PC-9 (cell line): ENCODE measurements around the gene SGPL1. TPM values are rescaled to one million over a fixed set of nuclear protein-coding genes. Genes with fewer than 3 reads are reported as not detected.

Source experiments
- BruUV-seq: library from RNA; stranded (reverse); fragments of 400-500 nt; replicated peaks from 2 replicates; lab custom pipeline; 2021; lab: Mats Ljungman, UMichigan
- CTCF ChIA-PET: fragments of 300-600 bp; sonication (Branson Sonifier 250); formaldehyde crosslinking; loops from one replicate; lab custom pipeline; 2022; ENCODE audit warnings: antibody characterized with exemption; lab: Charles Lee
- POLR2A ChIA-PET: fragments of 300-600 bp; sonication (Branson Sonifier 250); formaldehyde crosslinking; loops from one replicate; lab custom pipeline; 2022; ENCODE audit warnings: antibody characterized with exemption; ENCODE audit not compliant: unreplicated experiment; lab: Charles Lee
- DNase-seq, 2 experiments: peaks; one replicate each; pipeline versions ENCODE4 v3.0.0 to v3.0.0-alpha.2; 2015 to 2022; ENCODE audit warnings: mixed read lengths in 1 of 2
- H2AFZ ChIP-seq: fragments of 200-600 bp; sonication (generic); 2 replicates; pipeline ENCODE4 v1.8.1; 2017; ENCODE audit warnings: antibody characterized with exemption
- H3F3A ChIP-seq: fragments of 200-600 bp; sonication (generic); 2 replicates; pipeline ENCODE4 v1.8.1; 2017; ENCODE audit warnings: antibody characterized with exemption, mild to moderate bottlenecking, low read depth; ENCODE audit not compliant: insufficient read depth
- H3K27ac ChIP-seq: fragments of 200-600 bp; sonication (generic); 2 replicates; pipeline ENCODE4 v1.6.1; 2016; ENCODE audit warnings: mixed run types
- H3K27me3 ChIP-seq: fragments of 200-600 bp; sonication (generic); 2 replicates; pipeline ENCODE4 v1.6.1; 2016; ENCODE audit warnings: low read depth, mixed run types; ENCODE audit not compliant: insufficient read depth
- H3K36me3 ChIP-seq: fragments of 200-600 bp; sonication (generic); 2 replicates; pipeline ENCODE4 v1.6.1; 2016; ENCODE audit warnings: low read depth, mixed run types
- H3K4me1 ChIP-seq: fragments of 200-600 bp; sonication (generic); replicated peaks from 2 replicates; pipeline ENCODE4 v1.6.1; 2016; ENCODE audit warnings: mixed run types; ENCODE audit not compliant: insufficient read depth
- H3K4me2 ChIP-seq: fragments of 200-600 bp; sonication (generic); 2 replicates; pipeline ENCODE4 v1.6.1; 2017; ENCODE audit warnings: mixed run types
- H3K4me3 ChIP-seq: fragments of 200-600 bp; sonication (generic); 2 replicates; pipeline ENCODE4 v1.6.1; 2016; ENCODE audit warnings: mixed run types
- H3K79me2 ChIP-seq: fragments of 200-600 bp; sonication (generic); 2 replicates; pipeline ENCODE4 v1.6.1; 2017; ENCODE audit warnings: low read depth, mixed run types
- H3K9me2 ChIP-seq: fragments of 200-600 bp; sonication (generic); 2 replicates; pipeline ENCODE4 v1.8.1; 2017; ENCODE audit warnings: mild to moderate bottlenecking; ENCODE audit not compliant: insufficient read depth
- H3K9me3 ChIP-seq: fragments of 200-600 bp; sonication (generic); 2 replicates; pipeline ENCODE4 v1.8.1; 2016; ENCODE audit warnings: low read depth; ENCODE audit not compliant: insufficient read depth
- H4K20me1 ChIP-seq: fragments of 200-600 bp; sonication (generic); 2 replicates; pipeline ENCODE4 v1.8.1; 2017; ENCODE audit not compliant: insufficient read depth
- EZH2 ChIP-seq: fragments of 200-600 bp; sonication (generic); IDR thresholded peaks from 2 replicates; pipeline ENCODE4 v1.8.0; 2017; ENCODE audit warnings: antibody characterized with exemption, low read depth
- intact Hi-C: fragments of 100-400 bp; cut with micrococcal nuclease; formaldehyde crosslinking; loops from one replicate; pipeline ENCODE4 v1.10.0; 2022; ENCODE audit not compliant: unreplicated experiment
- total RNA-seq: library from RNA; stranded (reverse); gene quantifications from 2 replicates; pipeline ENCODE4 v1.2.3, GENCODE V29; 2021
- TF ChIP-seq, protein P1 (sequence below): fragments of 200-600 bp; sonication (generic); conservative IDR thresholded peaks from 2 replicates; pipeline ENCODE4 v1.6.1; 2017; ENCODE audit warnings: mixed run types, antibody characterized with exemption, mild to moderate bottlenecking, moderate library complexity

The SGPL1 gene
- total RNA-seq, 1 experiment from 2014 or later = 96.9 TPM

DNA sequence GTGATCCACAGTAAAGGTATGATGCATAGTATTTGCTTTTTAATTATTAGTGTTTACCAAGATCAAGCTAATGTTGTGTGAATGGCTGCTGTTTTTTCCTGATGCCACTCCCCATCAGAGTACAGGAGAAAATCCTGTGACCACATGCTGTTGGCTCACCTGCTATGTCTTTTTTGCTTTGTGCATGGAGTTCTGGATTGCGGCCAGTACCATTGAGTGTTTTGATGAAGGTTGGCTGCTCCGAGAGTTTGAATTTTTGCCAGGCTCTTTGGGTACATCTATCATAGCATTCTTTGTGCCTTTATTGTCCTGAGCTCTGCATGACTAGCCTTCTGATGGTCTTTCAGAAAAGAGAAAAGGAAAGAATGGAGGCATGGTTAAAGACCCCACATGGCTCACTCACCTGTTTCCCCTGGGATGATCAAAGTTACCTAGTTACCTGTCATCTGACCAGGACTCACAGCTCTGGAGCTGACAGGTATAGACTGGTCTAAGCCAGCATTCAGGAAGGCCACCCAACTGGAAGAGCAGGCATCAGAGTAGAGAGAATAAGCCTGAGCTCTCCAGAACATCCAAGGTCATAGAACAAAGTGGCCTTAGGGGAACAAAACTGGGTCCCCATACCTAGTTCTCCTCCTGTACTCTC lies 11.8 kb upstream of the SGPL1 start:
- Histone ChIP-seq H3K27me3 (no peaks in the 10 kb centered on the region), H2AFZ (no peak overlapping the region), H3K27ac (no peak overlapping the region), H3K36me3 (no peaks in the 10 kb centered on the region), H3K4me3 (no peak overlapping the region), H3K4me1 (peaks cover 52% of the 10 kb centered on the region), H3K9me3 (peaks cover 5% of the 10 kb centered on the region; the same call in 1 of the 2 replicates), H3K79me2 (no peaks in the 10 kb centered on the region), H3K4me2 (peak overlapping the region; percentile 27), H3F3A (peaks cover 39% of the 10 kb centered on the region), H4K20me1 (no peaks in the 10 kb centered on the region), H3K9me2 (no peaks in the 10 kb centered on the region)
- TF ChIP-seq, protein P1, sequence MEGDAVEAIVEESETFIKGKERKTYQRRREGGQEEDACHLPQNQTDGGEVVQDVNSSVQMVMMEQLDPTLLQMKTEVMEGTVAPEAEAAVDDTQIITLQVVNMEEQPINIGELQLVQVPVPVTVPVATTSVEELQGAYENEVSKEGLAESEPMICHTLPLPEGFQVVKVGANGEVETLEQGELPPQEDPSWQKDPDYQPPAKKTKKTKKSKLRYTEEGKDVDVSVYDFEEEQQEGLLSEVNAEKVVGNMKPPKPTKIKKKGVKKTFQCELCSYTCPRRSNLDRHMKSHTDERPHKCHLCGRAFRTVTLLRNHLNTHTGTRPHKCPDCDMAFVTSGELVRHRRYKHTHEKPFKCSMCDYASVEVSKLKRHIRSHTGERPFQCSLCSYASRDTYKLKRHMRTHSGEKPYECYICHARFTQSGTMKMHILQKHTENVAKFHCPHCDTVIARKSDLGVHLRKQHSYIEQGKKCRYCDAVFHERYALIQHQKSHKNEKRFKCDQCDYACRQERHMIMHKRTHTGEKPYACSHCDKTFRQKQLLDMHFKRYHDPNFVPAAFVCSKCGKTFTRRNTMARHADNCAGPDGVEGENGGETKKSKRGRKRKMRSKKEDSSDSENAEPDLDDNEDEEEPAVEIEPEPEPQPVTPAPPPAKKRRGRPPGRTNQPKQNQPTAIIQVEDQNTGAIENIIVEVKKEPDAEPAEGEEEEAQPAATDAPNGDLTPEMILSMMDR = no peak
- no peak for TF ChIP-seq EZH2
- BruUV-seq = no TSS peak
- ChIA-PET POLR2A (interaction anchor here (0.6 kb wide), 1 partner anchor 392 kb away, joined by 3 read pairs; no protein-coding TSS in a partner anchor), CTCF (no interaction called here)
- no peak for DNase-seq
- intact Hi-C loops = no loop called here

DNA sequence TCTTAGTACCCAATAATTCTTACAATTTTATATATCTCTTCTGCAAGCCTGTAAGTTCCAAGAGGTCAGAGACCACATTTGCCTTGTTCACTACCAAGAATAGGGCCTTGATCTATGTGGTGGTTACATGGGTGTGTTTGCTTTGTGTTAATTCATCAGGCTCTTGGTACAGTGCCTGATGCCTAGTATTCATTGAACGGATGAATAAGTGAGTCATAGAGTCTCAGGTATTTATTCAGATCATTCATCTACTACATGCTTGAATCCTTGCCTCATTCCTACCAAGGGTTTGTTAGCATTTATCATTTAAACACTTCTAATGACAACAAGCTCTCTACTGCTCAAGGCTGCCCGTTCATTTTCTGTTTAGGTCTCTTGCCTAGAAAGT lies 11.3 kb upstream of the SGPL1 start:
- ChIA-PET POLR2A (interaction anchor here (0.6 kb wide), 1 partner anchor 393 kb away, joined by 3 read pairs; no protein-coding TSS in a partner anchor), CTCF (no interaction called here)
- Histone ChIP-seq H3K9me3 (peaks cover 5% of the 10 kb centered on the region; the same call in 1 of the 2 replicates), H3F3A (peaks cover 44% of the 10 kb centered on the region), H2AFZ (no peak overlapping the region), H3K9me2 (no peaks in the 10 kb centered on the region), H3K27ac (peak overlapping the region; percentile 6; the same call in 1 of the 2 replicates), H3K4me2 (peak overlapping the region; percentile 27), H3K4me1 (peaks cover 57% of the 10 kb centered on the region), H3K4me3 (no peak overlapping the region), H3K79me2 (no peaks in the 10 kb centered on the region), H4K20me1 (no peaks in the 10 kb centered on the region), H3K27me3 (no peaks in the 10 kb centered on the region), H3K36me3 (no peaks in the 10 kb centered on the region)
- TF ChIP-seq, protein P1 = no peak
- no peak for TF ChIP-seq EZH2
- intact Hi-C loops = no loop called here
- DNase-seq = peak in 1 of 2 experiments; percentile 92
- BruUV-seq = no TSS peak

DNA sequence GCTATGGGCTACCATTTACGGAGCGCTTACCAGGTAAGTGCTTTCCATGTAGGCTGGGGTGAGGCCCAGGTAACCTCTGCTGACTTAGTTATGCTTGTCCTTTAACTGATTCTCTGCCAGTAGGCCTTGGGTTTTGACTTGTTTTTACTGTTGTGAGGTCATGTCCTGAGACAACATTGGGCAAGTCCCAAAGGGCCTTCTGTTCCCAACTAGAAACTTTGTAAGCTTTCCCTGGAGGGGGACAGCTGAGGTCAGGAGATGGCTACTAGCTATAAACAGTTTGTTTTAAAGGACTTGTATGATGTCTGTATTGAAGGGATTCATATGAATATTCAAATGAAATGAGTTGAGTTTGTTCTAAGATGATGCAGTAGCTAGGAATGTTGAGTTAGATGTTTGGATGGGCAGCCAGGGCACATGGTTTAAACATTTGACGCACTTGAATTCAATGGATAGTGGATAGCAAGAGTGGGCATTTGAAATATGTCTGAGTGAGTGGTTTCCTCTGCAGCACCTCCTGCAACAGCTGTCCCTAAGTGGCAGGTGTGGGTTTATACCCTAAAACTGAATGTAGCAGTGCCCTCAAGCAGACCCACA lies 10.0 kb upstream of the SGPL1 start:
- Histone ChIP-seq H3K36me3 (no peaks in the 10 kb centered on the region), H3K4me1 (peaks cover 68% of the 10 kb centered on the region), H3K27ac (no peak overlapping the region), H3K4me3 (no peak overlapping the region), H3K27me3 (no peaks in the 10 kb centered on the region), H4K20me1 (no peaks in the 10 kb centered on the region), H3K9me2 (no peaks in the 10 kb centered on the region), H3K79me2 (no peaks in the 10 kb centered on the region), H3K9me3 (peaks cover 5% of the 10 kb centered on the region; the same call in 1 of the 2 replicates), H3F3A (peaks cover 52% of the 10 kb centered on the region), H2AFZ (no peak overlapping the region), H3K4me2 (no peak overlapping the region)
- DNase-seq = no peak
- ChIA-PET POLR2A (no interaction called here), CTCF (no interaction called here)
- intact Hi-C loops = no loop called here
- no TSS peak for BruUV-seq
- TF ChIP-seq, protein P1 = no peak
- no peak for TF ChIP-seq EZH2
